ENCODE results near the gene ITK.
"Not testable (repeated sequence)": the region's sequence is repeated elsewhere in the genome, so short reads cannot be mapped to it uniquely, and the experiment has no call there.

Gene ITK

GRCh38 chr5:157213527-157214243 lies 33.0 kb downstream of the ITK start:
- no peak for DNase-seq (ENCODE audit: low read depth)

- no peak for DNase-seq (ENCODE audit: low read depth)
These were observed 33.8 kb downstream of the ITK start for GRCh38 chr5:157214415-157214814.

- no peak for DNase-seq (ENCODE audit: low read depth)
These were observed 34.3 kb downstream of the ITK start for GRCh38 chr5:157214861-157215513.

- DNase-seq (ENCODE audit: low read depth), result no peak
These were observed 35.0 kb downstream of the ITK start for GRCh38 chr5:157215514-157216167.

GRCh38 chr5:157216391-157217142 lies 35.9 kb downstream of the ITK start:
- no peak for DNase-seq (ENCODE audit: low read depth)

GRCh38 chr5:157217289-157218024 lies 36.8 kb downstream of the ITK start:
- no peak for DNase-seq (ENCODE audit: low read depth)

GRCh38 chr5:157219491-157220271 lies 39.0 kb downstream of the ITK start:
- no peak for DNase-seq (ENCODE audit: low read depth)

- no peak for DNase-seq (ENCODE audit: low read depth)
These were observed 41.3 kb downstream of the ITK start for GRCh38 chr5:157221959-157222358.

- peak; percentile 69 for DNase-seq (ENCODE audit: low read depth)
These were observed 42.0 kb downstream of the ITK start for GRCh38 chr5:157222506-157223230.

- no peak for DNase-seq (ENCODE audit: low read depth)
These were observed 45.1 kb downstream of the ITK start for GRCh38 chr5:157225469-157226422.

- no peak for DNase-seq (ENCODE audit: low read depth)
These were observed 50.0 kb downstream of the ITK start for GRCh38 chr5:157230610-157231009.

GRCh38 chr5:157232706-157233105 lies 52.1 kb downstream of the ITK start:
- no peak for DNase-seq (ENCODE audit: low read depth)

- DNase-seq (ENCODE audit: low read depth), result no peak
These were observed 52.9 kb downstream of the ITK start for GRCh38 chr5:157233515-157233914.

GRCh38 chr5:157236423-157236822 lies 55.8 kb downstream of the ITK start:
- DNase-seq (ENCODE audit: low read depth), result no peak

GRCh38 chr5:157241483-157241882 lies 60.8 kb downstream of the ITK start:
- DNase-seq (ENCODE audit: low read depth), result no peak

GRCh38 chr5:157244704-157245103 lies 64.1 kb downstream of the ITK start:
- DNase-seq (ENCODE audit: low read depth), result not testable (repeated sequence)

GRCh38 chr5:157245476-157245875 lies 64.8 kb downstream of the ITK start:
- no peak for DNase-seq (ENCODE audit: low read depth)

GRCh38 chr5:157245886-157246285 lies 65.2 kb downstream of the ITK start:
- no peak for DNase-seq (ENCODE audit: low read depth)

GRCh38 chr5:157247267-157247666 lies 66.6 kb downstream of the ITK start:
- no peak for DNase-seq (ENCODE audit: low read depth)
